Activated CD4-positive, alpha-beta T cell treated with anti-CD3 and anti-CD28 coated beads, Interleukin-2, amount 50 U/mL, for 48 hours (primary cell): Measurements from ENCODE around the gene MYO1A.

Experiments
- DNase-seq, 2 experiments: peaks; one replicate each; pipeline ENCODE4 v3.0.0-alpha.2; 2020

Gene MYO1A

DNA sequence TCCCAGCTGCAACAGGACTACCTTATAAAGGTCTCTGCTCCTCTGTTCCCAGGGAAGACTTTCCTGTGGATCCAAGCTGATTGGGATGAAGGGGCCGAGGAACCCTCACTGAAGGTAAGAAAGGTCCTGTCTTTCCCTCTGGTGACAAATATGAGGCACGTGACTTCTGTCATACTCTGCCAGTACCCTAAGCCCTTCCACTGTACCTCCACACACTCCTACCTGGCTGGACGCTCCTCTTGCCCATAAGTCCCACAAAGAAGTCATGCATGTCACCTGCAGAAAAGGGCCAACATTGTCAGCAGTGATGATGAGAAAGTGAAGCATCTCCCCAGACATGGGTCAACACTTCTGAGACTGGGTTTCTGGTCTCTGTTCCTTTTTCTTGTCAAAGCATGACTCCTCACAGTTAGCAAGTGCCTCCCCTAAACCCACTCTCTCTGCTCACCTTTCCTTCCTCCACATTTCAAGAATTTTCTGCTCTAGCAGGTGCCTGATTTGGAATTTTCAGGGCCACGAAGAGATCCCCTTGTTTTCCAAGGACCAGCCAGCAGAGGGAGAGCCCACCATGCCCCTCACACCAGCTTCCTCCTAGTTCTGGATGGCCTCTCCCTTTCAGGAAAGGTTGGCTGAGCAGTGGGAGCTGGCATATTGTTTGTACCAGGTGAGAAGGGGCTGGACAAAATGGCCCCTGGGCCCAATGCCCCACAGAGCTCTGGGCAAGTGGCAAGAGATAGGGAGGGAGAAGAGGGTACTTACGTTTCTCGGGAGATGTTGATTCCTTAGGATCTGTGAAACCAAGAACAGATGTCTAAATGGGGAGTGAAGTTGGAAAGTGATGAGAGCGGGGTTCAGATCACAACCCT lies 37.1 kb downstream of the MYO1A start:
- no peak for DNase-seq

DNA sequence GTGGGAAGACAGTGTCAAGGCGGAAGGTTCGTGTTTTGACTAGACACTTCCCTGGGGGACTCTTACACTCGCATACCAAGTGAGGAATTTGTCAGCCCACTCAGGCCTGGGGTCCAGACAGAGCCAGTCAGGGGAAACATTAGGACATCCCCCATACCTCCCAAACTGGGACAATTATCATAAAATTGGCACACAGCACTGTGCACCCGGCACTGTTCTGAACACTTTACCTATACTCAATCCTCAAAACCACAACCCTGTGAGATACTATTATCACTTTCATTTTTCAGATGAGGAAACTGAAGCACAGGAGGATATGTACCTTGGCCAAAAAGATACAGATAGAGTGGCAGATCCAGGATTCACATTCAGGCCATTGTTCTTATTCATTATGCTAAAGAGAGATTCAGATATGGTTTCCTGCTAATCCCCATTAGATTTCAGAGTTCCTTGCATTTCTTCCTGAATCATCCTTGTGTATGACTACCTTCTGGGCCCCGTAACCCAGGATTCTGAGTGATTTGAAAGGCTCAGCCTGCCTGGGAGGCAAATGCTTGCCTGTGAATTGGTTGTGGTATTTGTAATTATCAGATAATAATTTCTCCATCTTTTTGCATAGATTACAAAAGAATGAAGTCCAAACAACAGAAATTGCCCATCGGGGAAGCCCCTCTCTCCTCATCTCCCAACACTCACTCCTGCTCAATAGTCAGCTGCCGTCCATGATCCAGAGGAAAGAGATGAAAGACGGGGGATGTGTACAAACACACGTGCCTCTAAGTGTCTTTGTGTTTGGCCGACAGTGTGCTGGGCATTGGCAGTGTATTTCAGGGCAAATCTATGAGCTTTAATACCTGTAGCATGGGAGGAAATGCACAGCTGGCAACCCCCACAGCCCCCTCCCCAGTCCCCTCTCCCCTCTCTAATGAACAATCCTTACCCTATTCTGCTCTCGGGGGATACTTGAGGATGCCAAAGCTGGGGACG lies 38.2 kb downstream of the MYO1A start:
- DNase-seq, result peak; percentile 21 to 23

GRCh38 chr12:57010627-57011247 lies 39.2 kb downstream of the MYO1A start:
- DNase-seq, result no peak

DNA sequence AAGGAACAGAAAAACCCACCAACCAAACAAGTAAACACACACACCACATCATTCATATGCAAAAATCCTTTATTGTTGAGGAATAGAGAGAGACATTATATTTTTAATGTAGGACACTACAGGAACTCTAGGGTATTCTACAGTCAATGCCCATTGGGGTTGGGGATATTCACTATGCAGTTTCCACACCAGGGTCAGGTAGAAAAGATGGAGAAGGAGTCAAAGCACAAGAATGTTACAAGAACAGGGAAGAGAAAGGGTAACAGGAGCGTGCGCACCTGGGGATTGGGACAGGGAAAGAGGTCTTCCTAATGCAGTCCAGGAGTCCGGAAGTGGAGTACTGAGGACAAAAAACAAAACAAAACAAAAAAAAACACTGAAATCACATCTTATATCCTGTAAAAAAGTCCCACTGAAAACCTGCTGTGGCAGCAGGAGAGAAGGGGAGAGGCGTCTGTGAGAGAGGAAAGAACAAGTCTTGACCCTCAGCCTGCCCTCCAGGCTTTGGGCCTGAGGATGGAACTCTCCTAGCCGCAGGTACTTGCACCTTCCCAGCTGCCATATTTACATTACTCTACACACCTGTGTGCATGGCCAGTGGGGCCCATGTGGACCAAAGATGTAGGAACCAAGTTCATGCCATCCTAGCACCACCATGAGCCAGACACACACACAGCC lies 39.8 kb downstream of the MYO1A start:
- DNase-seq, result no peak

DNA sequence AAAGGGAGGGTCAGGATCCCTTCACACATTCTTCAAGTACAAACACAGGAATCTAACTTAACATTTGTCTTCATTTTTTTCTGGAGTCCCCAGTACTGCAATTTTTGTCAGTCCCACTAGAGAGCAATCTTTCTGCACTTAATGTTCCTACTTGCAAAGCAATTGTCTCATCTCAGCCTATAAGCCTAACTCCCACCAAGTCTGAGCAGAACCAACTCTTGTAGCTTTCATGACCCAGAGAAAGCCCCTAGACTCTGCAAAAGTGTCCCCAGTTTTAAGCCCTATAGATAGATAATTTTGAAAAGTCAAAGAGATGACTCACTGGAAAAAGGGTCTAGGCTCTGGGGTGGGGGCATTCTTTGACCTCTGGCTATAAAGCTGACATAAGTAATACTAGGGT lies 41.8 kb downstream of the MYO1A start:
- no peak for DNase-seq

- DNase-seq, result peak; percentile 25 to 44
Observed at GRCh38 chr12:57006809-57007475, 43.0 kb downstream of the MYO1A start.

DNA sequence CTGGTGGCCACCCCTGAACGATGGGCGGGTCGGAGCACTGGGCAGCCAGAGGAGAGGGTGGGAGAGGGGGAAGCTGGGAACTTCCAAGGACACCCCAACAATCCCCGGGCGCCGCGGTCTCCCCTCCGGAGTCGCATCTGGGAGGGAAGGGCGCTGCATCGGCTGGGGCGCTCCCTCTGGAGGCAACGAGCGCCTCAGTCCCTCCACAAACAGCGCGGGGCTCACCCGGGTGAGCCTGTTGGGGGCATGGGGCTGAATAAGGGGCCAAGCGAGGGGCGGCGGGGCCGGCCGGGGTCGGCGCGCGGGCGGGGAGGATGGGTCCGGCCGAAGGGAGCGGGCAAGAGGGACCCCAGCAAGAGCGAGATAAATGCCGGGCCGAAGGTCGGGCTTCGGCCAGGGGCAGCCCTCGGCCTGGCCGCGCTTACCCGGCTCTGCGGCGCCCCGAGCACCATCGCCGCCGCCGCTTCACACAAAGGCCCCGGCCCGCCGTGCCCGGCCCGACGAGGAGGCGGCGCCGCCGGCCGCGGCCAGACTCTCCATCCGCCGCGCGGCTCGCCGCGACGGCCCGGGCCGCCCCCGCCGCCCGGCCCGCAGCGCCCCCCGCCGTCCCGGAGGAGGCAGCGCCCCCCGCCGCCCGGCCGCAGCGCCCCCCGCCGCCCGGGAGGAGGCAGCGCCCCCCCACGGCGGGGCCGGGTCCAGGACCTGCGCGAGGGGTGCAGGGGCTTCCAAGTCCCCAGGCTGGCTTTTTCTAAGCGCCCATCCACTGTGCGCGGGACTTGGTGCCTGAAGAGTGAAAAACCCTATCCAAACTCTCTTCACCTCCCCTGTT lies 43.7 kb downstream of the MYO1A start, which contains the start of gene ZBTB39:
ZBTB39 (minus strand) TSS at position 567 of the 829 bp plus-strand sequence. CDS start 1,629 bp downstream, outside the sequence.
- DNase-seq, result peak; percentile 63 to 66

- no peak for DNase-seq
Observed at GRCh38 chr12:57004651-57005050, 45.3 kb downstream of the MYO1A start.

- DNase-seq, result no peak
Observed at GRCh38 chr12:57003395-57003794, 46.5 kb downstream of the MYO1A start.

DNA sequence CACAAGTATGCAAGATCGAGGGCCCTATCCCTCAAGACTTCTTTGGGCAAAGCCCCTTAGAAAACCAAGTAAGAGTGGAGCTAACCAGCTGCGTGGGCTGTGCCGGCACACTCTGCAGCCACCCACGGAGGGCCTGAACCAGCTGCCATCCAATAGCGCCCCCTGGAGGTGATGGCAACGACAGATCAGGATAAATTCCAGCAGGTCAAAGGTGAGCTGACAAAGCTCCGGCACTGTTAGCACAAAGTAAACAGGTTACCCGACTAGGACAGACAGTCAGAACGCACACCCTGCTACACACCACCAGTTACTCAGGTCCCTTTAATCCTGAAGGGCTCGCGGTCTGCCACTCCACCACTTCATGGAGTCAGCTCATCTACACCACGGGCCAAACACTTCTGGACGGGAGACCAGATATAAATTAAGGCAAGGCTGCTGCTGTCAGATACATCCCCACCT lies 48.5 kb downstream of the MYO1A start:
- peak; percentile 79 to 85 for DNase-seq

- no peak for DNase-seq
Observed at GRCh38 chr12:57000393-57000792, 49.5 kb downstream of the MYO1A start.

DNA sequence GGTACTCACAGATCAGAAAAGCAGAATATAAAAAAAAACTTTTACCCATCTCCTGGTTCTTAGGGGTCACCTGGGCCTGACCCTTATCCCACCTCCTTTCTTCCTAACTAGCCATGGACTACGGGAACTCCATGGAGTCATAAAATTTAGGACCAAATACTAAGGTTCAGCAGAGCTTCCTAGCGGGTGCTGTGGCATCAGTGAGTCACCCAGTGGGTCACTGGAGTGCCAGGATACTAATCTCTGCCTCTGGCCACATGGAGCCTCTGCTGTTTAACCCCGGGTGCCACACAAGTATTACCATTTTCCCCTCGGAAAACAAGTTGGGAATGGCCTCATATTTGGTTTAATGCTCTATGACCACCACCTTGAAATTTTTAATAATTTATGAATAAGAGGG lies 50.5 kb downstream of the MYO1A start:
- DNase-seq, result no peak

- peak; percentile 64 to 71 for DNase-seq
Observed at GRCh38 chr12:56998981-56999380, 50.9 kb downstream of the MYO1A start.

DNA sequence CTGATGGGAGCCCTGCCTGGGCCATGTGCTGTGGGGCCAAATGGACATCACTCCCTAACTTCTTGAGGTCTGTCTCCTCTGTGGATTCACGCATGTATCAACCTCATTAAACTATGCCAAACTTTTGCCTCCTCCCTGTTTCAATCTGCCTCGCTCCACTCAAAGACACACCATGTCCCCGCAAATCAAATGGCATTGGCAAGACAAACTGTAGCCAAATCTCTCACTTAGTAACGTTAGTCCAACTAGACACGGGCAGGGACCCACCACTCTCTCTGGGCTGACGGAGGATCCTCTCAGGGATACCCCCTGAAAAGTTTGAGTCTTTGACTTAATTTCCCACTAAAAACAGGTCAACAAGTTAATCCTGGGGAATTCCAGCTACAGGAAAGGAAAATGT lies 51.6 kb downstream of the MYO1A start:
- DNase-seq, result no peak

- DNase-seq, result no peak
Observed at GRCh38 chr12:56996793-56997545, 53.0 kb downstream of the MYO1A start.

DNA sequence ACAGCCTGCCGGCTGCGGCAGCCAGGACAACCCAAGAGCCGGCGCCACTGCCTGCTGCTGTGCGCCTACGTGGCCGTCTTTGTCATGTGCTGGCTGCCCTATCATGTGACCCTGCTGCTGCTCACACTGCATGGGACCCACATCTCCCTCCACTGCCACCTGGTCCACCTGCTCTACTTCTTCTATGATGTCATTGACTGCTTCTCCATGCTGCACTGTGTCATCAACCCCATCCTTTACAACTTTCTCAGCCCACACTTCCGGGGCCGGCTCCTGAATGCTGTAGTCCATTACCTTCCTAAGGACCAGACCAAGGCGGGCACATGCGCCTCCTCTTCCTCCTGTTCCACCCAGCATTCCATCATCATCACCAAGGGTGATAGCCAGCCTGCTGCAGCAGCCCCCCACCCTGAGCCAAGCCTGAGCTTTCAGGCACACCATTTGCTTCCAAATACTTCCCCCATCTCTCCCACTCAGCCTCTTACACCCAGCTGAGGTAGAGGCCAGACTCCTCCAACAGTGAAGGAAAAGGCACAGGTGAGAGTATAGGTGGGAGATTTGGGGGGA lies 53.9 kb downstream of the MYO1A start:
- DNase-seq, result no peak

GRCh38 chr12:56995201-56995929 lies 54.6 kb downstream of the MYO1A start:
- DNase-seq, result no peak

- no peak for DNase-seq
Observed at GRCh38 chr12:56994231-56994746, 55.6 kb downstream of the MYO1A start.

DNA sequence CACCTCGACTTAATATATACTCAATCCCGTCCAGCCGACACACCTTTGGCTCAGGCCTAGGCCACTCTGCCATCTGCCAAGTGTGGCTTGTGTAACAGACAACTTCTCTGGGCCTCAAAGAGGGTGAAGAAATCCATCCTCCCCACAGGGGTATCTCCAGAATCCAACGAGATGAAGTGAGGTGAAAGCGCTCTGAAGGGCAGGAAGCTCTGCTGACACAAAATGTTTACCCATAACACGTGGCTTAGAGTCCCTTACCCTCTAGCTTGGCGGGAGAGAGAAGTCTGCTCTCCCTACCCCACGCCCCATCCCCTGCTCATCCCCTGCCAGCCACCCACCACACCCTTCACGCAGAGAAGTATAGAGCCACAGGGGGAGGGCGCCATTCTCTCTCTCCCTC lies 56.6 kb downstream of the MYO1A start:
- DNase-seq, result no peak
